GM18507 (cell line): Measurements from ENCODE around the gene TC2N.

ENCODE experiments used
- DNase-seq: peaks from one replicate; pipeline ENCODE4 v3.0.0; 2011; ENCODE audit warnings: low read depth; ENCODE audit not compliant: insufficient read length; ENCODE audit errors: extremely low spot score
- FAIRE-seq: peaks from 2 replicates; lab custom pipeline; 2011; peaks lifted over from hg19 to GRCh38; lab: Jason Lieb, UNC

The TC2N gene

GRCh38 chr14:91737619-91738018 lies 129.7 kb downstream of the TC2N start:
- DNase-seq (no peak), FAIRE-seq (no peak)

- DNase-seq, result no peak
- no peak for FAIRE-seq
Measured at GRCh38 chr14:91732859-91733477, 134.4 kb downstream of the TC2N start.

GRCh38 chr14:91732439-91732838 lies 134.9 kb downstream of the TC2N start:
- DNase-seq, result no peak
- no peak for FAIRE-seq

DNA sequence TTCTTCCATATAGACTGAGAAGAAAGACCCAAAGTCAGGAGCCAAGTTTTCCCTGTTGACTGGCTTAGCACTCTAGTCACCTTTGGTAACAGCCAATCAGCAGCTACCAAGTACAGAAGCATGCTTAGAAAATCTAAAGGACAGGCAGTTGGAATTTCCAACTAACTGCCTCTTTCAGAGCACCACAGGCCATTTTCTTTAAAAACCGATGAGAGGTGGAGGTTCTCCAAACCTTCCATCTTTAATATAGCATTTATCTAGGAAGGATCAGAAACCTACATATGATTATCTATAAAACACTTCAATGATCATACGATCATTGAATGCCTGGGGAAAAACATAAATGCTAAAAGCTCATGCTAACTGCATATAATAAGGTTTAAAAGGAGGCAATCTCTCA lies 135.3 kb downstream of the TC2N start, which contains the start of gene CATSPERB:
Gene CATSPERB, minus strand, starts transcription at position 101 of the 400 bp plus-strand sequence. CDS start 2,607 bp downstream, outside the sequence.
- no peak for DNase-seq
- FAIRE-seq, result no peak

GRCh38 chr14:91731018-91731417 lies 136.3 kb downstream of the TC2N start:
- FAIRE-seq (no peak), DNase-seq (no peak)

GRCh38 chr14:91729756-91730155 lies 137.6 kb downstream of the TC2N start:
- no peak for FAIRE-seq
- no peak for DNase-seq
